ENCODE data around the gene ACAA1.

- TF ChIP-seq CTCF (IDR thresholded peaks at IDR 0.05) (no peak), TCF7L2 (IDR thresholded peaks at IDR 0.05; ENCODE audit: low read depth, low read length) (no peak)
Observed at GRCh38 chr3:38094999-38095398, 41.9 kb downstream of the ACAA1 start.
